HG02981 (cell line): ENCODE measurements around the gene NOC2L.
A peak's percentile ranks its signal among the peaks of the same experiment; 100 is the strongest.

Experiments used
- ATAC-seq: cut with Tn5 transposase; IDR thresholded peaks from one replicate; pipeline ENCODE4 v1.9.1; 2021; ENCODE audit warnings: mild to moderate bottlenecking, moderate library complexity; ENCODE audit not compliant: unreplicated experiment

Gene NOC2L

DNA sequence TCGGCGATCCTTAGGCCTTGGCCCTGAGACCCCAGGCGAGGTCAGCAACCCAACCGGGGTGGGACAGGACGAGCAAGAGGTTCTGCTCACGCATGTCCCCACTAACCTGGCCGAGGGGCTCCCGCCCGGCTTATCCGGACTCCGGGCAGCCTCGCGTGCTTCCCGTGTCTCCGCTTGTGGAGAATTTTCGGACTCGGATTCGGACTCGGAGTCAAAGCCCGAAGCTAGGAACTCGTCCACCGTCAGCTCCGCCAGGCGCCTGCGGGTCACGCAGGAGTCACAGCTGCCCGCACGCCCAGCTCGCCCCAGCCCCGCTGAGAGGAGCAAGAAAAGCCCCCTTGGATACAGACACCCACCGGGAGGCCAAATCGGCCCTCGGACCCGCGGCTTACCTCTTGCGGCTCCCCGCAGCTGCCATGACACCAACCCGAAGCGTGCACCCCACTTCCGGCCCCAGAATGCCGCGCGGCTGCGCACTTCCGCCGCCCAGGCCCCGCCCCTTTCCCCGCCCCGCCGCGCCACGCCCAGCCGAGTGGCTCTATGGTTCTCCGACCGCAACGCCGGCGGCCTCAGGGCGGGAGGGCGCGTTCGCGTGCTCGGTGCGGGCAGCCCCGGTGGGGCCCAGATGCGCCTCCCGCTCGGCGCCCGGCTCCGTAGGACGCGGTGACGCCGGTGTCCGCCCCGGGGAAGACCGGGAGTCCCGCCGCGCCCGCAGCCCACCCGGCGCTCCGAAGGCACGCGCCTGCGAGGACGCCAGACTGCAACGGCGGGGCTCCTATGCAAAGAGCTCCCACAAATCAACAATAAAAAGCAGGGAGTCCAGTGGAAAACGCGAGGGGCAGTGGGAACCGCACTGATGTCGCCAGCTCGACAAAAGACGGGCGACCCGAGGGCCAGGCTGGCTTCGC lies at the start of gene NOC2L:
Gene NOC2L (minus strand): TSS at position 434 of the 908 bp plus-strand sequence. CDS start 16 bp downstream, at position 418.
- ATAC-seq, result peak; percentile 71

DNA sequence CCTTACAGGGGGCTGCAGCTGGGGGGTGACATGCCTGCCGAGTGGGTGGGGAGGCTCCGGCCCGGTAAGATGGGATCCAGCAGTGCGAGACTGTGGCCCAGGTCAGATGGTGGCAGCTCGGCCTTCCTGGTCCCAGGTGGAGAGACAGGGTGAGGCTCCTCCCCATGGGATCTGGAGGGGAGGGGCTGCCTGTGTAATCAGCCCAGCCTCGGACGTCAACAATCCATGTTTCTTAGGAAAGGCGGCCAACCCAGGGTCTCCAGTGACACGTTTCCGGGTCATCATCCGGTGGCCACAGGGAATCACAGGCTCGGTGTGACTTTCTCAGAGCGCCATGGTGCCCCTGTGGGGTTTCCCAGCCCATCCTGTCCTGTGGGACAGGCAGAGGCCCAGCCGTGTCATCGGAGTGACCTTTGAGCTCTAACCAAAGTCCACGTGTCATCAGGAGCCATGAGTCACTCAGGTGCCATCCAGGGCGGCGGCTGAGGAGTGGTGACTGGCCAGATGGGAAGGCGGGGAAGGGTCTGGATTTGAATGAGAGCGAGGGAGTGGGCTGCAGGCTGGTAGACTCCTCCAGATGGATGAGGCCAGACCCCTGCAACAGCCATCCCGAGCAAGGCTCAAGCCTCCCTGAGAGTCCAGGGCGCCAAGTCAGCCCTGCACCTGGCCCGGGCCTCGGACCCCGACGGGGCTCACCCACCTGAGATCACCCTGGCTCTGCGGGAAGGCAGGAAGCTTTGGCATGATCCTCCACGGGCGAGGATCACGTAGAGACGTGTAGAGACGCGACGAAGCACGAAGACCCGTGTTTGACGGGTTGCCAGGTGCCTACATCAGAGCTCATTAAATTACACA lies 47.5 kb upstream of the NOC2L start:
- no peak for ATAC-seq

DNA sequence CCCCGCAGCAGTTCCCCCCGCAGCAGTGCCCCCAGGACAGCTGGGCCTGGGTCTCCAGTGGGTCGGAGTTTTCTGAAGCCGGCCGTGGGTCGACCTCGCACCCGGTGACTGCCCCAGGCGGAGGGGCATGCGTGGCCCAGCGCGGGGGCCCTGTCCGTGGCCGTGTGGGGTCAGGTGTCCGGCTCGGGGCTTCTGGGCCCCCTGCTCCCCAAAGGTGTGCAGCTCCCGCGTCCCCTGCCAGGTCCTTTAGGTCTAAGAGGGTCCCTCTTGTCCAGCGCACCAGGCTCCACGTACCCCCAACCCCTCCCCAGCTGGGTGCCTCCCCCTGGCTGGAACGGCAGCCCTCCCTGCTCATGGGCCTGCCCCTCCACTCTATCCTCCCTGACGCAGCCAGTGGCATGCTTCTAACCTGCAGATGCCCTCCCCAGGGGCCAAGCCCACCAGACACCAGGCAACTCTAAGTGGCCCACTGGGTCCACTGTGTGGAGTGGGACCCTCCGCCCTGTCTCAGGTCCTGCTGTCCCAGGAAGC lies 46.8 kb upstream of the NOC2L start:
- no peak for ATAC-seq

DNA sequence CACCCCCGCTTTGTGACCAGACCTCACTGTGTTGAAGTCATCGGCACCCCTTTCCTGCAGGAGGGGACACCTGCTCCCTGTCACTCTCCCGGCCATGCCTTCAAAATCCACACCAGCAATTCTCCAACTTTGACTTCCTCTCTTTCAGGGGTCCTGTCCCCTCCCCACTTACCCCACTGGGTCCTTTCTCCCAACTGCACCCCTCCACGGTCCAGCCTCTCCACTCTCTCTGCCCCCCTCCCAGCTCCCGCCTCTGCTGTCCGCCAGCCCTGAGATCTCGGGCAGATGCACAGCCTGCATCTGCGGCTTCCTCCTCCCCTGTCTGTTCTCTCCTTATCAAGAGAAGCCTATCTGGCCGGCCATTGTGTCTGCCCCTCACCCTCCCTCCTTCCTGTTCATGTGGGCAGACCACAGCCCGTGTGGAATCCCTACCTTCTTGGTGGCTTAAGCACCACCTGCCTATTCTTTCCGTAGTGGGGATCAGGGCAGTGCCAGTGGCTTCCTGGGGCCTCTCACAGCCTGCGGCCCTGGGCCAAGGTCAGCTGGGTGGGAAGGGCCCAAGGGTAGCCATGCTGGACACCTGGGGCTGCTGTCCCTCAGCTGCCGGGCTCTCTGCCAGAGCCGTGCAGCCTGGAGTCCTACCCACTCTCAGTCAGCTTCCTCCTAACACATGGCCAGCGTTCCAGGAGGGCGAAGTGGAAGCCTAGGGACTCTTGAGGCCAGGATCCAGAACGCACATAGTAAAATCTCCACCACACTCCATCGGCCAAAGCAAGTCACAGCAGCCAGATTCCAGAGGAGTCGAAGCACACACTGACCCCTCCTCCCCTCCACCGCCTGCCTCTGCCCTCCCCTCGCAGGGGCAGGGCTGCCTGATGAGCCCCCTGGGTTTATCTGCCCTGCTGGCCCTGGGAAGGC lies 46.0 kb upstream of the NOC2L start:
- no peak for ATAC-seq

DNA sequence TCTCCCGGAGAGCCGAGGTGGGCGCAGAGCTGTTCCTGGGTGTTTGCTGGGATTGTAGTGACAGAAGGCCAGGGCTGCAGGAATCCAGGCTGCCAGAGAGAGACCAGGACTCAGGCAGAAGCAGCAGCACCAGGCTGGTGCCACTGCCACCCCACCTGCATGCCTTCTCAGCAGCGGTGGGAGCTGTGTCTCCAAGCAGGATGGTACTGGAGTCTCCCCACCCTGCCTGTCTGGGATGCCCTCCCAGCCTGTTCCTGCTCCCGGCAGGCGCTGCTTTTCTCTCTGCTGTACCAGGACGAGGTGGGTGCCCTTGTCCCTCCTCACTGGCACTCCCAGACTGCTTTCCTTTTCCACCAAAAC lies 45.3 kb upstream of the NOC2L start:
- no peak for ATAC-seq

DNA sequence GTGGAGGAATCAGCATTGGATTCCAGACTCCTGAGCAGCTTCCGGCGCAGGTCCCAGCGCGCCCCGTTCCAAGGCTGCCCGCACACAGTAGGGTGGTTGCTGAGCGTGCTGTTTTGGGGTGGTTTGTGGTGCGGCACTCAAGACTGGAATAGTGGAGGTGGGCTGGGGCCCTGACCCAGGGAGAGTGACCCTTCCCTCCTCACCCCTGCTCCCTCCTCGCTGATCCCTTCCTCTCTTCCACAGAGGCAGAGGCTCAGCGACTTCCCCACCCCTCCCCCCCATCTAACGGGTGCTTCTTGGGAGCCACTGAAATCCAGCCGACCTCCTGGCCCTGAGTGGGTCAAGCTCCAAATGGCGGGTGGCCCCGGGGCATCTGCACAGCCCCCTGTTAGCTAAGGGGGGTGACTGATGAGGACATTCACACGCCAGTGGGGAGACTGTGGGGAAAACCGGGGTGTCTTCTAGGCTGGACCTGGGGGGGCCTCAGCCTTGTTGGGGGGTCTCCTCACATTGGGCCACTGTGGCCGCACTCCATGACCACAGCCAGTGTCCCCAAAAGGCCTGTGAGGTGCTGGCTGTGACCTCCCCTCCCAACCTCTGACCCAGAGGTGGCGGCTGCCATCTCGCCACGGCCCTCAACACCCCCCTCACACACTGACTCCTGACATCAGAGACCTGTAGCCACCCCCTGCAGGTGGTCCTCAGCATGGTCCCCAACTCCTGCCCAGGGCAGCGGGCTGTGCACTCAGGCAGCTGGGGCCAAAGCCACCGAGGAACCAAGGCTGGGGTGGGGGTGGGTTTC lies 44.8 kb upstream of the NOC2L start:
- no peak for ATAC-seq

DNA sequence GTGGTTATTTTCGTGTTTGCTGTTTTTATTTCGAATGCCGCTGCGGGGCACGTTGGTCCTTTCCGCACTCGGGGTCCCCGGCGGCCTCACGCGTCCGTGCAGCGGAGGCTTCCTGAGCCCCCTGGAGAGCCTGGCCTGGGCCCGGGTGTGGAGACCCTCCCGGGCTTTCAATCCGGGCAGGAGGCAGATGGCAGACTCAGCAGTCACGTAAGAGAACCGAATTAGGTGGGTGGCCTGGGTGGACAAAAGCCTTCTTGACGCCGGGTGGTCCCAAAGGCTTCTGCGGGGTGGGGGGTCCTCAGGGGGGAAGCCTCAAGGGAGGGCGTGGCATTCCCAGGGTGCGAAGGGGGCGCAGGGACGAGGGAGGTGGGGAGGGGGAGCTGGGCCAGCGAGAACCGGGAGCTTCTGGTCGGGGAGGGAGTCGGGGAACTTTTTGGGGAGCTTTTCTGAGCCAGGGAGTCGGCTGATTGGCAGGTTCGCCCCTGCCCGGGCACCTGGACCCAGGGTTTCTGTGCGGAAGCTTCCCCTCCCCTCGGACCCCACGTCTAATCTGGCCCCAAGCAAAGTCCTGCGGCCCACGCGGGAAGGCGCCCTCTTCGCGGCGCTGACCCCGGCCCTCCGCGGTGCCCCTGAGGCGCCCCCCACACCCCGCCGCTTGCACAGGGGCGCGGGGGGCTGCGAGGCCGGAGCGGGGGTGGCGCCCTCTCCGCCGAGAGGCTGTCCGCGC lies 42.2 kb upstream of the NOC2L start:
- ATAC-seq, result no peak

DNA sequence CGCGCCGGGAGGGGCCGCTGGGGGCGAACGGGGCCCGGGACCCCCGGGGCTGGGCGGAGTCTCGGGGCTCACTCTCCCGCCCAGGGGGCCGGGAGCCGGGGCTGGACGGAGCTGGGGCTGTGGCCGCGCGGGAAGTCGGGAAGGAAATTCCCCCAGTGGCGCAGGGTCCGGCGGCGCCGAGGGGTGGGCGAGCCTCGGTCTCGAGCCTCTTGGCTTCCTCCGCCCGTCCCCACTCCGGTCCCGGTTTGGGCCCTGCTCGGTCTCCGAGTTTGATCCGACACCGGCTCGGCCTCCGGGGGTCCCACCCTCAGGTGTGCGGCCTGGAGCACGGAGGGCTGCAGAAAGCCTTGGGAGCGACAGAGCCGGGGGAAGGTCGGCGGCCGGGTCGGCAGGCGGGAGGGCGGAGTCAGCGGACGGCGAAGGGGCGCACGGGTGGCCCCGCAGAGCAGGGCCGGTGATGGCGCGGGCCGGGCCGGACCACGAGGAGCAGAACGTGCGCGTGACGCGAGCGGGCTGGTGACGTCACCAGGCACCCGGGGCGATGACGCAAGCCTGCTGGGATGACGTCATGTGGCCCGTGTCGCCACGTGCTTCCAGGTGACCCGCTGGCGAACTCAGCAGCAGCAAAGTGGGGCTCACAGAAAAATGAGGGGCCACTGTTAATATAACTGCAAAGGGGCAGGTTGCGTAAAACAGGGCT lies 41.5 kb upstream of the NOC2L start:
- peak; percentile 24 for ATAC-seq

DNA sequence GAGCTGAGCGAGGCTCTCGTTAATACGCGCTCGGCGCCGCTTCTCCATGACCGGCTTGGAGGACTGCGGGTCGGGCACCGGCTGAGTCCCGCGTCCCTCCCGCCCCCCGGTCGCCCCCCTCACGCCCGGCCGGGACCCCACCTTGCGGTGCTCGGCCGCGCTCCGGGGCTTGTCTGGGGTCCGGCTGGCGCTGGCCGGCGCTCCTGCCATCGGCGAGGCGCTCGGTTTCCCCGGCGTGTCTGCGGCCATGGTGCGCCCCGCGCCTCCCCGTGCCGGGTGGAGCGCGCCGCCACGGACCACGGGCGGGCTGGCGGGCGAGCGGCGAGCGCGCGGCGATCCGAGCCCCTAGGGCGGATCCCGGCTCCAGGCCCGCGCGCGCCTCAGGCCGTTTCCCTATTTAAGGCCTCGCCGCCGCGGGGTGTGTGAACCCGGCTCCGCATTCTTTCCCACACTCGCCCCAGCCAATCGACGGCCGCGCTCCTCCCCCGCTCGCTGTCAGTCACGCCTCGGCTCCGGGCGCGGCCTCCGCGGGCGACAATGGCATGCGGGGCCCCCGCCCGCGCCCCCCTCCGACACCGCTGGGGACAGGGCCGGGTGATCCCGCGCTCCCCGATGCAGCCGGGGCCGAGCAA lies 40.8 kb upstream of the NOC2L start, which contains the start of gene HES4:
Gene HES4 (minus strand): TSS at position 373 of the 632 bp plus-strand sequence. CDS start 124 bp downstream, at position 249.
- peak; percentile 43 for ATAC-seq

DNA sequence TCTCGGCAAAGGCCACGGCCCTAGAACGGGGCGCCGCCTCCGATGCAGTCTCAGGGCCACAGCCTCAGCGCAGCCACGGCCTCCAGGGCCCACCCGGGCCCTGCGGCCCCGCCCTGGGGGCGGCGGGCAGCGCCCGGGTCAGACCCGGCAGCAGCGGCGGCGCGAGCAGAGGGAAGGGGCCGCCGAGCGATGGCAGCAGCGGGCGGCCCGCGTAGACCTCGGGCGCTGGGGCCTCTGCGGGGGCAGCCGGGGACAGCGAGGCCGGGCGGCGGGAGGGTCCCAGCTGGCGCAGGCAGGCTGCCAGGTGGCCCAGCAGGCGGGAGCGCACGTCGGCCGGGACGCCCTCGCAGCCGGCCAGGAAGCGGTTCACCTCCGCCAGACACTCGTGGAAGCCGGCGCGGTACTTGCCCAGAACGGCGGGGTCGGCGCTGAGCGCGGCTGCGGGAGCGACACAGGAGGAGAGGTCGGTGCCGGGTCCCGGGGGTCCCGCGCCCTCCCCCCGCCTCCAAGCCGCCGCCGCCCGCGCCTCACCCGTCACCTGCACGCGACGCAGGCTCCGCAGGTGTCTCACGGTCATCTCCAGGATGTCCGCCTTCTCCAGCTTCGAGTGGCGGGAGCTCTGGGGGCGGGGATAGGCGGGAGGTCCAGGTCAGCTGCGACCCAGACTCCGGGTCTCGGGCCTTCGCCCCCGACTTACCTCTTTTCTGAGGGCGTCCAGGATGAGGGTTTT lies 40.1 kb upstream of the NOC2L start:
- ATAC-seq, result no peak

DNA sequence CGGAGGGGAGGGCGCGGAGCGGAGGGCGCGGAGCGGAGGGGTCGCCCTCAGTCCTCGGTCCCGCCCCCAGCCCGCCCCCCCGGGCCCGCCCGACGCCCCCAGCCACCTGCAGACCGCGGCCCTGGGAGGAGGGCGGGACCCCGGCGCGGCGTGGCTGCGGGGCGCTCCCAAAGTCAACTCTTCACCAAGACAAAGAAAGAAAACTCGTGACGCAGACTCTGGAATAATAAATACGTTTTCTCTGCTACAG lies 39.6 kb upstream of the NOC2L start:
- no peak for ATAC-seq

DNA sequence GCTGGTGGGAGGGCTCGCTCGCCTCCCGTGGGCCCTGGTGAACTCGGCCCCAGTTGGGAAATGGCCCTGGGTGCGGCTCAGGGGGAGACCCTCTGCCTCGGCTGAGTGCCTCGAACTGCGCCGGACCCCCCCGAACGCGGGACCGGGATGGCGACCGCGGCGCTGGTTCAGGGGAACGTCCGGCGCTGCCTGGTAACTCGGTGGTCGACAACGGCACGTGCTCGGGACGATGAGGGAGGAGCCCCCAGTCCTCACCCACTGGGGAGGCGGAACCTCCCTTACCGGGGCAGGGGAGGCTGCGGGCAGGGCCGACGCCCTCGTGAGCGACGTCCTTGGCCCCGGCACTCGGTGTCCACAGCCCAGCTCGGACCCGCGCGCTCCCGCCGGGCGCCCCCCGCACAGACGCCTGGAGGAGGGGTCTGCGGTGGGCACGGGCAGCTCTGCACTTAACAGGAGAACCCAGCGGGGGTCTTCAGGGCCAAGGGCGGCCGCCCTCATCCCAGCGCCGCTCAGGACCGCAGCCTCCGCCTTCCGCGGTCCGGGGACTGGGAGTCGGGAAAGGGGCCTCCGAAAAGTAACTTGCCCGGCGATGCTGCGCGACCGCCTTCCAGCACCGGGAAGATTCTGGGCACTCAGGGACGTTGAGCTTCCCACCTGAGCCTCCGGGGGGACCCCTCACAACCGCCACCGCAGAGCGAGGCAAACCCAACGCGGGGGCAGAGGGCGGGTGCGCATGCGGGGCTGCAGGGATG lies 39.1 kb upstream of the NOC2L start:
- no peak for ATAC-seq

DNA sequence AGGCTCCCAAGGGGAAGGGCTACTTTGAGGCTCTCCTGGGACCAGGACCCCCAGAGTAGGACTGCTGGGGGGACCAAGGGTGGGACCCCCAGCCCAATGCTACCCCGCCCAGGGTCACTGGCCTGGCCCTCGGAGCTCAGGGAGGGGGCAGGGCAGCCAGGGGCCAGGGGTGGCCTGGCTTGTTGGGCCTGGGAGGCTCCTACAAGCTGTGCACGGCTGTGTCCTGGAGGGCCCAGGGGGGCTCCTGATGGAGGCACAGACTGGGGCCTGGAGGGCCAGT lies 38.6 kb upstream of the NOC2L start:
- no peak for ATAC-seq

DNA sequence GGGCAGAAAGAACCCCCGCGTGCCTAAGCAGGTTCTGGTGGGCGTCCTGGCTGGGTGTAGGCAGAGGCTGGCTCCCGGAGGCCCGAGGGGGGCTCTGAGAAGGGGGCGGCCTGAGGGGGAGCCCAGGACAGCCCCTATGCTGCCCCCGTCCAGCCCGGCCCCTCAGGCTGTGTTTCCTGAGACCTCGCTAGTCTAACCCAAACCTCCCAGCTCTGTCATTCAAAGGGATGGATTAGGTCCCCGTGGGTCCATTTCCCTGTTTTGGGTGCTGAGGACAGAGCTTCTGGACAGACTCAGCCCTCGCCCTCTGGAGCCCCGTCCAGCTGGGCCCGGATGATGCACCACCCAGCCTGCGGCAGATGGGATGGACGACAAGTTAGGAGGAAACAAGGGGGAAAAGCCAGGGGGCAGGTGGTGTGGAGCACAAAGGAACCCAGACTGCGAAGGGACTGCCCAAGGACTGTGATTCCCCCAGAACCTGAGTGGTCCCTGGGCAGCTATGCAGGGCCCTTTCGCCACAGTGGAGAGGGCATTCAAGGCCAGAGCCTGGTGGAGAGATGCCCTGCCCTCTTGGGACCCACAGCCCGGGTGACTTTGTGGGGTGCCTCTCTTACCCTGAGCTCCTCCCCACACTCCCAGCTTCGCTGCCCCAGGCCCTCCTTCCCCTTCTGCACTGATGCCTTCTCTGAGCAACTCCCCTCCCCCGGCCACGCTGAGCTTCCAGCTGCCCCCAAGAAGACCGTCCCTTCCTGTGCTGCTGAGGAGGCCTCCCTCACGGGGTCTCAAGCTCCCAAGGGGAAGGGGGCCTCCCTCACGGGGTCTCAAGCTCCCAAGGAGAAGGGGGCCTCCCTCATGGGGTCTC lies 38.0 kb upstream of the NOC2L start:
- ATAC-seq, result no peak

DNA sequence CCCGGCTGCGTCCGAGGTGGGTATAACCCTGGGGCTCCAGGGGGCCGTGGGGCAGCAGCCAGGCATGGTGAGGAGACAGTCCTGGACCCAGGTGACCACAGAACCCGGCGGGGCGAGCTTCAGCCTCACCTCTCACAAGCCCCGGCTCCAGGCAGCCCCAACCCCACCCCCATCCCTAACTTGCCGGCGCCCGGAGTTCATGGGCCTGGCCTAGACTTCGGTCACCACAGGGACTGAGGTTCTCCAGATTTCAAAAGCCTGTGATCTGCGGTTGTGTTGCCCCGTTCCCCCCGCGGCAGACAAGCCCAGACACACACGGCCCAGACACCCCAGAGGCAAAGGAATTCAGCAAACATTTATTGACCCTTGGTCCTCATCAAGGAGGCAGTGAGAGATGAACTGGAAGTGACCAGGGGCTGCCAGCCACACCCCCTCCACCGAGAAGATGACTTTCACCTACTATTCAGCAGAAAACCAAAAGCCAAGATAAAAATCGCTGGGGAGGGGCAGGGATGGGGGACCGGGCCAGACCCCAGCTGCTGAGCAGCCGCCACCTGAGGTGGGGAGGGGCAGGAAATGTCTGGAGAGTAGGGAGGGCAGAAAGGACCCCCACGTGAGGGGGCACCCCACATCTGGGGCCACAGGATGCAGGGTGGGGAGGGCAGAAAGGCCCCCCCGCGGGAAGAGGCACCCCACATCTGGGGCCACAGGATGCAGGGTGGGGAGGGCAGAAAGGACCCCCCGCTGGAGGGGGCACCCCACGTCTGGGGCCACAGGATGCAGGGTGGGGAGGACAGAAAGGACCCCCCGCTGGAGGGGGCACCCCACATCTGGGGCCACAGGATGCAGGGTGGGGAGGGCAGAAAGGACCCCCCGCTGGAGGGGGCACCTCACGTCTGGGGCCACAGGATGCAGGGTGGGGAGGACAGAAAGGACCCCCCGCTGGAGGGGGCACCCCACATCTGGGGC lies 36.9 kb upstream of the NOC2L start:
- no peak for ATAC-seq
